HG03108 (cell line): Measurements from ENCODE around the gene NHS.
A peak's percentile ranks its signal among the peaks of the same experiment; 100 is the strongest.

Experiments used
- ATAC-seq: cut with Tn5 transposase; IDR thresholded peaks from one replicate; pipeline ENCODE4 v1.9.1; 2021; ENCODE audit warnings: moderate library complexity; ENCODE audit not compliant: unreplicated experiment

Gene NHS

GRCh38 chrX:17758382-17758781 is 383.4 kb downstream of the NHS start:
- peak; percentile 85 for ATAC-seq

- ATAC-seq, result no peak
Measured at GRCh38 chrX:17759990-17760389, 385.0 kb downstream of the NHS start.

GRCh38 chrX:17767734-17768133 is 392.7 kb downstream of the NHS start:
- ATAC-seq, result no peak

- ATAC-seq, result no peak
Measured at GRCh38 chrX:17768997-17769396, 394.0 kb downstream of the NHS start.

- ATAC-seq, result no peak
Measured at GRCh38 chrX:17769701-17770269, 394.8 kb downstream of the NHS start.

GRCh38 chrX:17773221-17773876 is 398.3 kb downstream of the NHS start:
- no peak for ATAC-seq

GRCh38 chrX:17774053-17774452 is 399.1 kb downstream of the NHS start:
- no peak for ATAC-seq

GRCh38 chrX:17778997-17779396 is 404.0 kb downstream of the NHS start:
- no peak for ATAC-seq

GRCh38 chrX:17779434-17779833 is 404.4 kb downstream of the NHS start:
- ATAC-seq, result no peak
